Tibial artery (tissue), 4 donors: ENCODE data around the gene FABP3.

Experiments
- DNase-seq, 2 donors: peaks; one replicate each; pipeline ENCODE4 v3.0.0-alpha.2; 2019
- H3K27ac ChIP-seq, 2 donors: fragments of 200-600 bp; sonication (generic) in 1 of 2; 1 replicate in 1 of 2; 2 replicates in 1 of 2; pipeline ENCODE4 v1.5.1; 2018 to 2019; ENCODE audit warnings: mild to moderate bottlenecking in 1 of 2
- H3K27me3 ChIP-seq, 2 donors: fragments of 200-600 bp; sonication (generic) in 1 of 2; one replicate each; pipeline versions ENCODE4 v1.5.1 to v1.6.0; 2016 to 2019
- H3K36me3 ChIP-seq, 3 donors: fragments of 200-600 bp; sonication (generic) in 2 of 3; one replicate each; pipeline ENCODE4 v1.5.1; 2016 to 2019; ENCODE audit warnings: mild to moderate bottlenecking in 2 of 3
- H3K4me1 ChIP-seq, 4 donors: fragments of 200-600 bp; sonication (generic) in 2 of 4; 1 replicate in 3 of 4; 2 replicates in 1 of 4; pipeline ENCODE4 v1.5.1; 2016 to 2019
- H3K4me3 ChIP-seq, 2 donors: fragments of 200-600 bp; sonication (generic) in 1 of 2; 1 replicate in 1 of 2; 2 replicates in 1 of 2; pipeline ENCODE4 v1.5.1; 2018 to 2019; ENCODE audit warnings: mild to moderate bottlenecking in 2 of 2
- H3K9me3 ChIP-seq, 3 donors: fragments of 200-600 bp; sonication (generic) in 1 of 3; one replicate each; pipeline ENCODE4 v1.5.1; 2016 to 2019
- CTCF ChIP-seq, 2 experiments: fragments of 200-600 bp in 1 of 2; fragments of 450-650 bp in 1 of 2; IDR thresholded peaks; one replicate each; pipeline ENCODE4 v1.5.1; 2017 to 2019; ENCODE audit warnings: antibody characterized with exemption in 2 of 2, mild to moderate bottlenecking in 1 of 2, moderate library complexity in 1 of 2
- intact Hi-C: fragments of 100-400 bp; cut with DNase I; formaldehyde crosslinking; loops from one replicate; pipeline ENCODE4 v1.15.0; 2023; ENCODE audit warnings: low total_unique reads

FABP3 gene

GRCh38 chr1:31373056-31373896 is at the start of gene FABP3:
FABP3 (minus strand) TSS chr1:31373076; CDS start chr1:31373014, 62 bp downstream.
- peak in 1 of 2 experiments; percentile 11 for TF ChIP-seq CTCF (IDR thresholded peaks at IDR 0.05)
- peak; percentile 80 to 93 for DNase-seq
- Histone ChIP-seq H3K4me3 (peak within 1 kb of the TSS; percentile 56), H3K27me3 (no peaks in the 10 kb centered on the region), H3K4me1 (peaks cover 6 to 71% (median 53%) of the 10 kb centered on the region in 4 donors), H3K27ac (peak within 1 kb of the TSS; percentile 81 to 92), H3K36me3 (no peaks in the 10 kb centered on the region), H3K9me3 (no peaks in the 10 kb centered on the region)
- intact Hi-C loops, result no loop called here

GRCh38 chr1:31421371-31422040 is 48.6 kb upstream of the FABP3 start:
- TF ChIP-seq CTCF (IDR thresholded peaks at IDR 0.05), result no peak
- H3K27me3 ChIP-seq, result no peaks in the 10 kb centered on the region

GRCh38 chr1:31420716-31421115 is 47.8 kb upstream of the FABP3 start:
- Histone ChIP-seq H3K27ac (no peak overlapping the region), H3K4me1 (no peaks in the 10 kb centered on the region), H3K9me3 (no peaks in the 10 kb centered on the region), H3K27me3 (no peaks in the 10 kb centered on the region), H3K4me3 (no peak overlapping the region), H3K36me3 (peaks cover 0 to 11% (median 0%) of the 10 kb centered on the region in 3 donors)
- DNase-seq, result no peak
- intact Hi-C loops, result loop anchor here (5.0 to 10.0 kb wide), 2 partner anchors 126 to 228 kb away; partner anchors contain the start of genes SNRNP40 and ZCCHC17
- TF ChIP-seq CTCF (IDR thresholded peaks at IDR 0.05), result no peak

More at GRCh38 chr1:31421371-31422040, 48.6 kb upstream of the FABP3 start:
- Histone ChIP-seq H3K9me3 (no peaks in the 10 kb centered on the region), H3K36me3 (peaks cover 0 to 14% (median 0%) of the 10 kb centered on the region in 3 donors), H3K27ac (no peak overlapping the region), H3K4me3 (no peak overlapping the region), H3K4me1 (no peaks in the 10 kb centered on the region)
- DNase-seq, result no peak
- intact Hi-C loops, result loop anchor here (2.0 to 10.0 kb wide), 3 partner anchors 27 to 229 kb away; partner anchors contain the start of genes SNRNP40 and ZCCHC17

- Histone ChIP-seq H3K27me3 (no peaks in the 10 kb centered on the region), H3K27ac (no peak overlapping the region), H3K4me1 (peaks cover 0 to 4% (median 3%) of the 10 kb centered on the region in 4 donors), H3K9me3 (no peaks in the 10 kb centered on the region), H3K36me3 (no peaks in the 10 kb centered on the region), H3K4me3 (no peak overlapping the region)
- no peak for TF ChIP-seq CTCF (IDR thresholded peaks at IDR 0.05)
- no peak for DNase-seq
- intact Hi-C loops, result no loop called here
Observed at GRCh38 chr1:31418626-31419323, 45.9 kb upstream of the FABP3 start.

GRCh38 chr1:31417148-31417547 is 44.3 kb upstream of the FABP3 start:
- no peaks in the 10 kb centered on the region for H3K36me3 ChIP-seq
- H3K27ac ChIP-seq, result no peak overlapping the region
- no peaks in the 10 kb centered on the region for H3K9me3 ChIP-seq
- intact Hi-C loops, result no loop called here
- no peak for DNase-seq
- H3K4me3 ChIP-seq, result no peak overlapping the region
- H3K4me1 ChIP-seq, result peaks cover 0 to 17% (median 15%) of the 10 kb centered on the region in 4 donors
- no peaks in the 10 kb centered on the region for H3K27me3 ChIP-seq
- no peak for TF ChIP-seq CTCF (IDR thresholded peaks at IDR 0.05)
